Stimulated activated CD4-positive, alpha-beta T cell treated with anti-CD3 and anti-CD28 coated beads, TNF-alpha, amount 100 ng/mL, for 4 hours (primary cell): ENCODE data around the gene USP5.
A peak's percentile ranks its signal among the peaks of the same experiment; 100 is the strongest.

Experiments
- DNase-seq, 3 experiments: peaks; one replicate each; pipeline ENCODE4 v3.0.0-alpha.2; 2020; ENCODE audit warnings: low read depth in 3 of 3

The USP5 gene

GRCh38 chr12:6914246-6914946 lies 62.4 kb downstream of the USP5 start, which contains the start of gene ENO2:
Gene ENO2 (plus strand): TSS chr12:6914580. CDS start chr12:6915833, 1,253 bp downstream.
- peak; percentile 70 to 83 (median 80) for DNase-seq

GRCh38 chr12:6914947-6915788 lies 63.2 kb downstream of the USP5 start:
- DNase-seq = no peak

DNA sequence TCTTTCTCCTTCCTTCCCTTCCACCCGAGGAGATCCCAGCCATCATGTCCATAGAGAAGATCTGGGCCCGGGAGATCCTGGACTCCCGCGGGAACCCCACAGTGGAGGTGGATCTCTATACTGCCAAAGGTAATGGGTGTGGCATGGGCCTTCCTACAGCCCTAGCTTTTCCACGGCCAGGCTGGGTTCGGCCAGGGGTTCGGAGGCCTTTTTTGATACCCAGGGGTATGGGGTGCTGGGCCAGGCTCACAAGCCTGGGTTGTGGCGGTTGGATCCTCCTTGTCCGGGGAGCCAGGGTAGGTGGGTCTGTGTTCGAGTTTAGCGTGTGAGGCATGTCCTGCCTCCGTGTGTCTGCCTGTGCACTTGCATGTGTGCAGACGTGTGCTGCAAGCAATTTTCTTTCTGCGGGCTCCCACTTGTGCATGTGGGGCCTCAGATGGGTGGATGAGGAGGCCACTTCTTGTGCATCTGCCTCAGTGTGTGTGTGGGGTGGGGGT lies 63.9 kb downstream of the USP5 start:
- DNase-seq = no peak
